SU-DHL-6 (cell line): ENCODE data around the gene PPP2R2C.

Source experiments
- H2AFZ ChIP-seq: fragments of 200-600 bp; sonication (generic); 2 replicates; pipeline ENCODE4 v1.6.1; 2014; ENCODE audit warnings: low read depth, mild to moderate bottlenecking, moderate library complexity, mixed read lengths, antibody characterized with exemption, low read length; ENCODE audit not compliant: severe bottlenecking
- H3F3A ChIP-seq: fragments of 200-600 bp; shearing (Covaris generic); 2 replicates; pipeline ENCODE4 v1.6.0; 2016; ENCODE audit warnings: antibody characterized with exemption, mild to moderate bottlenecking; ENCODE audit not compliant: insufficient read depth
- H3K27ac ChIP-seq: fragments of 200-600 bp; sonication (generic); 2 replicates; pipeline ENCODE4 v1.5.1; 2016; ENCODE audit warnings: low read depth, mild to moderate bottlenecking, low read length, moderate library complexity, mixed read lengths
- H3K27me3 ChIP-seq: fragments of 200-600 bp; sonication (generic), shearing (Covaris generic); 2 replicates; pipeline ENCODE4 v1.6.0; 2014; ENCODE audit warnings: mild to moderate bottlenecking, low read length
- H3K36me3 ChIP-seq: fragments of 200-600 bp; sonication (generic); 2 replicates; pipeline ENCODE4 v1.6.1; 2014; ENCODE audit warnings: mild to moderate bottlenecking, low read length, mixed read lengths
- H3K4me2 ChIP-seq: fragments of 300-600, 200-600 bp; shearing (Covaris generic), sonication (generic); 2 replicates; pipeline ENCODE4 v1.6.0; 2014; ENCODE audit warnings: low read length, low read depth, mild to moderate bottlenecking; ENCODE audit not compliant: poor library complexity, severe bottlenecking
- H3K4me3 ChIP-seq: fragments of 200-600 bp; sonication (generic); 2 replicates; pipeline ENCODE4 v1.5.1; 2014; ENCODE audit warnings: antibody characterized with exemption, low read length, mild to moderate bottlenecking, mixed read lengths; ENCODE audit not compliant: insufficient read depth, poor library complexity, severe bottlenecking
- H3K79me2 ChIP-seq: fragments of 200-600 bp; sonication (generic); 2 replicates; pipeline ENCODE4 v1.6.1; 2014; ENCODE audit warnings: mild to moderate bottlenecking, low read length, moderate library complexity; ENCODE audit not compliant: insufficient read depth
- H3K9ac ChIP-seq: fragments of 200-600 bp; sonication (generic); 2 replicates; pipeline ENCODE4 v1.7.0; 2014; ENCODE audit warnings: mild to moderate bottlenecking, low read length
- H3K9me2 ChIP-seq: fragments of 200-600 bp; sonication (generic); replicated peaks from 2 replicates; pipeline ENCODE4 v1.6.1; 2014; ENCODE audit warnings: low read length; ENCODE audit not compliant: insufficient read depth
- H3K9me3 ChIP-seq: fragments of 200-600 bp; sonication (generic); 2 replicates; pipeline ENCODE4 v1.6.1; 2014; ENCODE audit warnings: low read length, mixed read lengths; ENCODE audit not compliant: insufficient read depth
- H4K20me1 ChIP-seq: fragments of 200-600 bp; sonication (generic); 2 replicates; pipeline ENCODE4 v1.6.1; 2014; ENCODE audit warnings: low read depth, mild to moderate bottlenecking, antibody characterized with exemption, low read length, moderate library complexity, mixed read lengths
- CTCF ChIP-seq: fragments of 200-600 bp; sonication (generic); IDR thresholded peaks from one replicate; pipeline ENCODE4 v1.5.1; 2017; ENCODE audit warnings: antibody characterized with exemption, mild to moderate bottlenecking, low read length, moderate library complexity; ENCODE audit not compliant: insufficient read depth, poor library complexity, severe bottlenecking
- EZH2phosphoT487 ChIP-seq: fragments of 200-600 bp; sonication (generic), shearing (Covaris generic); conservative IDR thresholded peaks from 2 replicates; pipeline ENCODE4 v1.6.1; 2018; ENCODE audit warnings: mild to moderate bottlenecking, antibody characterized with exemption, low read length, moderate library complexity, mixed read lengths

The PPP2R2C gene

GRCh38 chr4:6461301-6462165 lies 10.9 kb downstream of the PPP2R2C start:
- Histone ChIP-seq H3K4me2 (no peak overlapping the region), H3K27me3 (no peaks in the 10 kb centered on the region), H3K36me3 (no peaks in the 10 kb centered on the region), H3K27ac (no peak overlapping the region), H2AFZ (no peak overlapping the region), H3F3A (no peaks in the 10 kb centered on the region), H3K79me2 (no peaks in the 10 kb centered on the region), H3K9me3 (no peaks in the 10 kb centered on the region), H3K9me2 (no peaks in the 10 kb centered on the region), H3K9ac (no peak overlapping the region), H4K20me1 (no peaks in the 10 kb centered on the region), H3K4me3 (no peak overlapping the region)
- TF ChIP-seq CTCF (no peak), EZH2phosphoT487 (no peak)

GRCh38 chr4:6460876-6461275 lies 11.5 kb downstream of the PPP2R2C start:
- no peaks in the 10 kb centered on the region for H3K36me3 ChIP-seq
- no peaks in the 10 kb centered on the region for H3K27me3 ChIP-seq
- no peak overlapping the region for H3K4me2 ChIP-seq
- H3K4me3 ChIP-seq, result no peak overlapping the region
- H3K9me2 ChIP-seq, result no peaks in the 10 kb centered on the region
- H4K20me1 ChIP-seq, result no peaks in the 10 kb centered on the region
- no peak overlapping the region for H3K9ac ChIP-seq
- H3K79me2 ChIP-seq, result no peaks in the 10 kb centered on the region
- no peak overlapping the region for H3K27ac ChIP-seq
- H3F3A ChIP-seq, result no peaks in the 10 kb centered on the region
- H2AFZ ChIP-seq, result no peak overlapping the region
- H3K9me3 ChIP-seq, result no peaks in the 10 kb centered on the region
- TF ChIP-seq CTCF (no peak), EZH2phosphoT487 (no peak)

- Histone ChIP-seq H3K9me3 (no peaks in the 10 kb centered on the region), H3K4me2 (no peak overlapping the region), H3K9ac (no peak overlapping the region), H3F3A (no peaks in the 10 kb centered on the region), H3K4me3 (no peak overlapping the region), H3K36me3 (no peaks in the 10 kb centered on the region), H3K27ac (no peak overlapping the region), H4K20me1 (no peaks in the 10 kb centered on the region), H3K79me2 (no peaks in the 10 kb centered on the region), H3K27me3 (no peaks in the 10 kb centered on the region), H2AFZ (no peak overlapping the region), H3K9me2 (no peaks in the 10 kb centered on the region)
- TF ChIP-seq CTCF (no peak), EZH2phosphoT487 (no peak)
Observed at GRCh38 chr4:6458528-6458927, 13.9 kb downstream of the PPP2R2C start.
